EL (cell line): ENCODE data around the gene GARNL3.

ENCODE experiments used
- DNase-seq: peaks from one replicate; pipeline ENCODE4 v3.0.0-alpha.2; 2016

GARNL3 gene

DNA sequence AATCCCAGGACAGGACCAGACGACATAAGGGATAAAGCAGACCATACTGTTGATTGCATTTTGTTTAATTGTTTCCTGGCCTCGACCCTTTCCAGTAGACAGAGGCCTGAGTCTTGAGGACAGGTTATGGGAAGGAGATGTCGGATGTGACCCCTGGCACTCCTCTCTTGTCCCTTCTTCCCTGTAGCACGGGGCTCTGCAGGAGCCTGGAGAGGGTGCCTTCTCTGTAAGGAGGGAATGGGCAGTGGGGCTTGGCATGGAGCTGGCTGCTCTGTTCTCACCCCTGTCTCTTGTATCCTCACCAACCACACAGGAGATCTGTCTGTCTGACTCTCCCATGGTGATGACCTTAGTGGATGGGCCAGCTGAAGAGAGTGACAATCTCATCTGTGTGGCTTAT, 92.3 kb downstream of the GARNL3 start:
- no peak for DNase-seq

DNA sequence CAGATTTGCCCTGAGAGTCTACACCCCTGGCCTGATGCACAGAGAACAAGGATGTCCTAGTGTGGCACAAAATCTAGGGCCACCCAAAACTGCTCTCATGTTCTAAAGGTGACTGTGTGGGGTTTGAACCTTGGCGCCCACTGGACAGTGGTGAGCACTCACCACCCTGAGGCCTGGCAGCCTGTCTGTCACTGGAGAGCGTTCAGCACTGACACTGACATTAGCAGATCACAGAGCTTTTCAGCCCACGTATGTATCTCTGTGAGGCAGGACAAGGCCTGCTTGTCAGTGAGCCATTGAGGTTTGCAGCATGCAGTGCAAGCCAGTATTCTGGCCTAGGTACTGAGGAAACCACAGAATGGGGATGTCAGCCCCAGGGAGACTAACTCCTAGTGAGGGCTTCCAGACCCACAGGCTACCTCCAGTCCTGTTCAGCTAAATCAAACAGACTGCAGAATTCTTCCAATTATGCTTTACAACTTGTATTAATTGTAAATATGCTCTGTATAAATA, 93.5 kb downstream of the GARNL3 start:
- DNase-seq, result no peak

DNA sequence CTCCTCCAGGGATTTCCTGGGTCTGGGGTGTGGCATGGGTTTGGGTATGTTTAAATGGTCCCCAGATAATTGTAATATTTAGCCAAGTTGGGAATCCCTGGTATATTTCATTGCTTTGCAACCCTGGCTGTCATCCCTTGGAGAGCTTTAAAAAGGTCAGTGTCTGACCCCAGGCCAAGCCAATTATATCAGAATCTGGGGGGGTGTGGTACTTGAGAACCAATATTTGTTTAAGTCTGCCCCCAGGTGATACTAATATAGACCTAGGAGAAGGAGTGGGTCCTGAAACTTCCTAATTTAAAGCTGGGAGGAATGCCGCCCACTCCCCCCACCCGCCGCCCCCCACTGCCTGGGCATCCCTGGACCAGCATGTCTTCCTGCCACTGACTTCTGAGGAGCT, 94.2 kb downstream of the GARNL3 start:
- no peak for DNase-seq

DNA sequence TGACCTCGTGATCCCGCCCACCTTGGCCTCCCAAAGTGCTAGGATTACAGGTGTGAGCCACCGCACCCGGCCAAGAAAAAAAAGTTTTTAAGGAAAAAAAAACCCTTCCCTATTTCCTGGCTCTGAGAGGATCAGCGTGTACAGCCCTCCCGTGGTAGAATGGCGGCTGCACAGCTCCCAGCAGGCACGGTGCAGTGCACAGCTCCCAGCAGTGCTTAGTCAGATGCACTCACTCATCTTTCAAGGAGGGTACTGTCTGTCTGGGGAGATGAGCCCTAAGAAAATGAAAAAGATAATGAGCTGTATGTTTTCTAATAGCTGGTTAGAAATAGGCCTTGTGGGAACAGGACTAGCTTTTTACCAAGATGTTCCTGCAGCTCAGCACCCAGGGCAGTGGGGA, 95.7 kb downstream of the GARNL3 start:
- DNase-seq, result no peak

DNA sequence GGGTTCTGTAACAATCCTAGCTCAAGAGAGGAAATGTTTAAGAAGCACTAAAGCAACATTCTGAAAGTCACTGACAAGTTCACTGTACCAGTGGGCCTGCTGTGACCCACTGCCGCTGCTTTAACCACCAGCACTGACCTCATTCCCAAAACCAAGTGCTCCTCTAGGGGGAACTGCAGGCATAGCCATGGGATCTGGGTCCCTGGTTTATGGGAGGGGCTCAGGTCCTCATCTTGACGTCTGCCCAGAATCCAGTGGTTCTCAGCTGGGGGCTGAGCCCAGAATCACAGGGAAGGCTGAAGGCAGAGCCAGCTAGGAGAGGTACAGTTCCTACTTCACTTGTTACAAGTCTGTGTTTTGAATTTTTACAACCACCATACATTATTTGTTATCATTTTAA, 96.3 kb downstream of the GARNL3 start:
- peak; percentile 50 for DNase-seq

DNA sequence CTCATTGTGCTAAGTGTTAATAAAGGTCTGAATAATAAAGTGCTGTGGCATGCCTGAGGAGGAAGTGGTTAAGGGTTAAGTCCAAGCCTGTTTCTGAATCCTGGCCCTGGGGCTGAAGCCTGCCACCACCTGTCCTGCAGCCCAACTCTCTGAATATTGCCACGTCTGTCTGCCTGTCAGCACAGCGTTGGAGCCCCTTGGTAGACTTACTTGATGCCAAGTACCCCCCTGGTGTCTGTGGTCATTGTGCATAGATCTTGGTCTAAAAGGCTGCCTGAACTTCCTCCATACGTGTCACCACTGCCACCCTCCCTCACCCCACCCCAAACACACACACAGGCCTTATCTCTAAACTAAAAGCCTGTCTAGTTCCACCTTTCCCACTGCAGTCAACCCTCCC, 97.0 kb downstream of the GARNL3 start:
- no peak for DNase-seq

DNA sequence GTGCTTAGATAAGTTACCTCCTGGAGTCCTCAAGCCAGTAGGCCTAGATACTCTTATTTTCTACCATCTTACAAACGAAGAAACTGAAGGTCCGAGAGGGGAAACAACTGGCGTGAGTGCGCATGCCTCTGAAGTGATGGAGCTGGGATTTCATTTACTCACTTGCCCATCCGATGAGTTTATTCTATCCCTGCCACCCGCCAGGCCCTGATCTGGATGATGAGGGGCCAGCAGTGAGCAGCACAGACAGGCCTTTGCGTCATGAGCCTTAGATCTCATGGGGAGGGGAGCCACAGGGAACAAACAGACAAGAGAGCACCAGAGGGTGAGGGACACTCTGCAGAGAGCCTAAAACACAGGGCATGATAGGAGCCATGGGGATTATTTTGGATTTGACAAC, 98.3 kb downstream of the GARNL3 start:
- DNase-seq, result no peak

DNA sequence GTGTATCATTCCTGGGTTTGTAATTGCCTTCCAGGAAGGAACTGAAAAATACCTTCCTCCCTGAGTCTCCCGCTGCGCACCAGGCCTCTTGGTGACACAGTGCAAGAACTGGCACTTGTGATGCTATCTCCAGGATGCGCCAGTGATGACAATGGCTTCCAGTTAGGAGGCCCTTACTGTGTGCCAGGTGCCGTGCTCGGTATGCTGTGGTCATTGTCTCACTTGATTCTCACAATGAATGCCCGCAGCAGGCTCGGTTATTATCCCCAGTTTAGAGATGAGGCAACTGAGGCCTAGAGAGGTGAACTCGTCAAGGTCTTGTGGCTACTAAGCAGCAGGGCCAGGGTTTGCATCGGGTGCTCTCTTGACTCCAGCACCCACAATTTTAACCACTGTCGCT, 100.9 kb downstream of the GARNL3 start:
- no peak for DNase-seq

DNA sequence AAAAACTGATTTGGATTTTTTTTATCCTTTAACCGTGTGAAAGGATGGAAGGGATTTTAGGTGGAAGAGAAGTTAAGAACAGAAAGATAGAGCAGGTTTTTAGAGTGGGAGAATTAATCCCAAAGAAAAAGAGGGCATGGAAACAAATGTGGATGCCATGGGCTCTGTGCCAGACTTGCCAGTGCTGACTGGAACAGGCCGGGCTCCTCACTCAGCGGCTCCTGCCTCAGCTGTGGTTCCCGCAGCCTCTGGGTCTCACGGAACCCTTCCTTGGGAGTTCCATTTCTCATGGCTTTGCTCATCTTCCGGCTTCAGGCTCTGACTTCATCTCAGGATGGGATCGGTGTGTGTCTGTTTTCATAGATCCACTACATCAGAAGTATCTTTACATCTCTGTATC, 102.0 kb downstream of the GARNL3 start:
- no peak for DNase-seq

DNA sequence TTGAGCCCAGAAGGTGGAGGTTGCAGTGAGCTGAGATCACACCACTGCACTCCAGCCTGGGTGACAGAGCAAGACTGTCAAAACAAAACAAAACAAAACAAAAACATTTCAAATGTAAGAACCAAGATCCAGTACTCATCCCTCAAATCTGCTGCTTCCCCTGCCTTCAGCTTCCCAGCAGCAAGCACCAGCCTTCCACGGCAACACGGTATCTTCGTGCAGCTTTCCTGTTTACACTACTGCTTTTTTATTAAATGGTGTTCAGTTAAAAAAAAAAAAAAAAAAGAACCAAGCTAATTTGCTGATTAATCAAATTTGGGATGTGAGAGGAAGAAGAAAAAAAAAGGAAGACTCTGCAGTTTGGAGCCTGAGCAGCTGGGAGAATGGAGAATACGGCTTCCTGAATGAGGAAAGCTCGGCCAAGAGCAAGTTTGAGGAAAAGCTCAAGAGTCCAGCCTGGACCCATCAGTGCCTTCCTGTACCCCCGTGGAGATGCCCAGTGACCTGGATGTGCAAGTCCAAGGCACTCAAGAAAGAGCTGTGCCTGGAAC, 104.4 kb downstream of the GARNL3 start:
- no peak for DNase-seq

DNA sequence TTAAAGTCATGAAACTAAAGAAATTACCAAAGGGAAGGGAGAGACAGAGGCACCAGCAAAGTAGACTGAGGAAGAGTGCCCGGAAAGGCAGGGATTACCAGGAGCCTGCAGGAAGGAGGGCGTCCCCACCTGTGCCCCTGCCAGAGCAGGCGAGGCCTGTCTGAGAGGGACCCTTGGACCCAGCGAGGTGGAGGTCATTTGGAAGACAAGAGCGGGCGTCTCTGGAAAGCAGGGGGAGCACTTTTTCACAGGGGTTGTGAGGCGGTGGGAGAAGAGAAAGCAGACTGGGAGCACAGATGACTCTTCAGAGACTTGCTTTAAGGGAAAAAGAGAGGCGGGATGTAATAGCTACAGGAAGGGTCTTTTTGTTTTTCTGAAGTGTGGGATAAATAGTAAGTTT, 104.9 kb downstream of the GARNL3 start:
- no peak for DNase-seq

DNA sequence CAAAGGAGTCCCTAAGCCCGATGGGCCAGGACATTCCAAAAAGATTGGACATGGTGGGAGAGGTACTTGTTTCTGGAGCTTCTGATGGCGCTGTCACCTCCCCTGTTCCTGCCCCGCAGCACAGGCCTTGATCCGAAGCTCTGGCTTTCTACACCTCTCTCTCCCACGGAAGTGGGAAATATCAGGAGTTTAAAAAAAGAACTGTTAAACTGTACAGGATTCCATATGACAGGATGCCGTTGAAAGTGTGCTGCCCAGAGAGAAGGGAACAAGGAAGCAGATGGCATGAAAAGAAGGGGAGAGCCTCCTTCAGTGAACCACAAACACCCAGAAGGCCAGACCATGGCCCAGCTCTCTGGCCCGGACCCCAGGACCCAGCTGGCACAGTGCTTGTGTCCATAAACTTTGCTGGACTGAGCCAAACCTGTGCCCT, 105.6 kb downstream of the GARNL3 start:
- DNase-seq, result no peak

DNA sequence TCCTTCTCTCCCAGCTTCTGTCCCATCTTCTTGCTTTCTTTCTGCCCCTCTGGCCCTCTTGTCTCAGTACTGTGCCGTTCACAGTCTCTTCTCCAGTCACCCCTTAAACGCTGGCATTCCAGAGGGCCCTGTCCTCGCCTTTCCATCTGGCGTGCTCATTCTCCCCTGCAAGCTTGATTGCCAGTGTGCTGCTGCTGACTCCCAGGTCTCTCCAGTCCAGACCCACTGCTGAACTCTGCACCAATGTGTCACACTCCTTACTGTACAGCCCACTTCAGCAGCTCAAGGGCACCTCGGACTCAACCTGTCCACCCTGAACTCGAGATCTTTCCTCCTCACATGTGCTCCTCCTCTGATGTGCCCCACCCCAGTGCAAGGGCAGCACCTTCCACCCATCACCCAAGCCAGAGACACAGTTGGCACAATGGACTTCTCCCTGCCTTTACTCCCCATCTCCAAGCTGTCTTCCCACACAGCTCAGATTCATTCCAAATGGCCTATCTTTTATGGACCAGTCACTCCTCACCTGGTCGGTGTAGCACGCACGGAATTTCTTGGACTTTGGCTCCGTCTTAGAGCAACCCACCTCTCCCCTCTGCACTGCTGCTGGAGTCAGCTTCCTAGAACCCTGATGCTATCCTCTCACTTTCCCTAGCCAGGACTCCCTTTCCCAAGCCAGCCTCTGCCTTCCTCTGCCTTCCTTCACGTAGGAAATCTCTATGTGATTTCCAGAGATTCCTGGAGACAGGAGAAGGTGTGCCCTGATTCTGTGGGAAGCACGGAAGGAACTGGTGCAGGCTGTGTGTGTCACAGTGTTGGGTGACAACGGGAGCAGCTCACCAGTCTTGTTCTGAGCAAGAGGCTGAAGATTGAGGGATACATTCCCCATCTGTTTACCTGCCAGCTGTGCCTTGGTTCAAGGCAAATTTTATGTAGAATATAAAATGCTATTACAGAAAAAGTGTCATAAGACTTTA, 106.4 kb downstream of the GARNL3 start:
- DNase-seq, result no peak

DNA sequence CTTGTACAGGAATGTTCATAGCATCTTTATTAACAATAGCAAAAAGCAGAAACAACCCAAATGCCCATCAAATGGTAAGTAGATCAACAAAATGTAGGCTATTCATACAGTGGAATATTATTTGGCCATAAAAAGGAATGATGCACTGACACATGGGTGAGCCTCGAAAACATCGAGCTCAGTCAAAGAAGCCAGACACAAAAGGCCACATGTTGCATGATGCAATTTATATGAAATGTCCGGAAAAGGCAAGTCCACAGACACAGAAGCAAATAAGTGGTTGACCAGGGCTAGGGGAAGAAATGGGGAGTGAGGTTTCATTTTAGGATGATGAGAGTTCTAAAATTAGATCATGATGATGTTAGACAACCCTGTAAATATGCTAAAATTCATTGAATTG, 115.9 kb downstream of the GARNL3 start:
- no peak for DNase-seq

DNA sequence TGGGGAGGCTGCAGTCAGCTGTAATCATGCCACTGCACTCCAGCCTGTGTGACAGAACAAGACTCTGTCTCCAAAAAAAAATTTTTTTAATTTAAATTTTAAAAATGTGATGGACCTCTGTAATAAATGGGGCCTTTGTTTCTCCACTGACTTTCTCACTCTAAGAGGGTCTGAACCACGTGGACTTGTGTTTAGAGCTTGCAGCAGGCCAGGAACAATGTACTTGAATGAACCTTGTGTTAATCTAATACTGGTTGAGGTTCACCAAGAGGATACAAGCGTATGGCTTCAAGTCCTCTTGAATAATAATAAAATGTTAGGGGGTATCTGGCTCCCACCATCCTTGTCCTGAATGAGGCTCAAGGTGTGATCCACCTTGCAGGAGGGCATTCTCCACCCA, 118.0 kb downstream of the GARNL3 start:
- no peak for DNase-seq

DNA sequence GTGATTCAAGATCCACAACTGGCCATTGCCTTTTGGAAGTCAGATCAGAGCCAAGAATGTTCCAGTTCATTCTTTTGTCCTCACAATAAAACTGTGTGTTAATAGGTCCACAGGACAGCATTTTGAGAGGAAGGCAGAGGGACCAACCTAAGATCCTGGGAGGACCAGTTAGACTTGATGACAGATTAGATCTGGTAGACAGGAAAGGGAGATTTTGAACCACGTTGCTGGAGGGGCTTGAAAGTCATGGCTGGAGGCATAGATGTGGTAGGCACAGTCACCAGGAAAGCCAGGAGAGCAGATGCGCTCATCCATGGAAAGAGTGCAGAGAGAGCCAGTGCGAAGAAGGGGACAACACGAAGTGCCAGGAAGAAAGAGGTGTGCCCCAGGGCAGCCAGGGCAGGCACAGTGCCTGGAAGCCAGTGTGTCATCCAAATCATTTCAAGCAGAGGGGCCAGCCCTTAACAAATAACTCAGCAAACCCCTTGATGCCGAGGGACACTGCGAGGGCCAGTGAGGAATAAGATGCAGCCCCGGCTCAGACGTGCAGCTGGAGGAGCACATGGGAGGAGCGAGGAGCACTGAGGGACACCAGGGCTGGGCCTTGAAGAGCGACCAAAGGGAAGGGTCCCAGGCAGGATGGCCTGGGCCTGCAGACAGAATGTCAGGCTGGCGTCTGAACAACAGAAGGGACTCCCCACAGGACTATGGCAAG, 119.6 kb downstream of the GARNL3 start:
- DNase-seq, result no peak

DNA sequence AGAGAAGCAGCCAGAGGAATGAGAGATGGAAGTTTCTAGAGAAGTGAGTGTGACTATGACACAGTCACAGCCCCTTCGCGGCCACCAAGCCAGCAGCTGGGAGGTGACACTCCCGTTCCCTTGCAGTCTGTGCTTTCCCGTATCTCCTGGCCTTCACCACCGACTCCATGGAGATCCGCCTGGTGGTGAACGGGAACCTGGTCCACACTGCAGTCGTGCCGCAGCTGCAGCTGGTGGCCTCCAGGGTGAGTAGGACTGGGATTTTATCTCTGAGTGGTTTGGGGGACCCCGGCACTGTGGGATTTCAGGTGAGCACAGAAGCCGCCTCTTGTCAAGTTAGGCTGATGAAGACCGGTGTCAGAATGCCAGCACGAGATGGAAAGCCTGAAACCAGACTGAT, 120.3 kb downstream of the GARNL3 start:
- DNase-seq, result no peak

DNA sequence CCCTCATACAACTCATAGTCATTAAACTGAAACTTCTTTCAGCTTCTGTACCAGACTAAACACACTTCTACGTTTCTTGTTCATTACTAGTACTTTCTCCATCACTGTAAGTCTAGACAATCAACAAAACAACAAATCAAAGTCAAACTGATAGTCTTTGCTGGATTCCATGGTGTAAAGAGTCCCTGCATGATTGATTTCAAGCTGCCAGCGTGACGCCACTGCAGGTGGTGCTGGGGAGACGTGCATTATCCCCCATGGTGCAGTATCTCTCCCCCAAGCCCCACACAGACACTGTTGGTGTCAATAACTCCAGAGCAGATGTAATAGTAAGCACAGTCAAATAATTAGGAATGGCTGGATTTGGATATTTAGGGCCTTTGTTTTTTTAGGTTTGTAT, 121.7 kb downstream of the GARNL3 start:
- no peak for DNase-seq

DNA sequence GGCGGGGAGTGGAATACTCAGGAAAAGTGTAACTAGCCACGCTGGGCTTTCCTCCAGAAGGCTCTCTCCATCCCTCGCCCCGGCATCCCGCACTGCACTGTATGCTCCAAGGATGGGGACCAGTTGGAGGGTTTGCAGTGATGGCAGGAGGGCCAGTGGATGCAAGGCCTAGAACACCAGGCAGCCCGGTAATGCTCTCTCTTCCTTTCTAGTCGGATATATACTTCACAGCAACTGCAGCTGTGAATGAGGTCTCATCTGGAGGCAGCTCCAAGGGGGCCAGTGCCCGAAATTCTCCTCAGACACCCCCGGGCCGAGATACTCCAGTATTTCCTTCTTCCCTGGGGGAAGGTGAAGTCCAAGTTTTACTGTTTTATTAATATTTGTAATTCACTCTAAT, 122.4 kb downstream of the GARNL3 start:
- no peak for DNase-seq

DNA sequence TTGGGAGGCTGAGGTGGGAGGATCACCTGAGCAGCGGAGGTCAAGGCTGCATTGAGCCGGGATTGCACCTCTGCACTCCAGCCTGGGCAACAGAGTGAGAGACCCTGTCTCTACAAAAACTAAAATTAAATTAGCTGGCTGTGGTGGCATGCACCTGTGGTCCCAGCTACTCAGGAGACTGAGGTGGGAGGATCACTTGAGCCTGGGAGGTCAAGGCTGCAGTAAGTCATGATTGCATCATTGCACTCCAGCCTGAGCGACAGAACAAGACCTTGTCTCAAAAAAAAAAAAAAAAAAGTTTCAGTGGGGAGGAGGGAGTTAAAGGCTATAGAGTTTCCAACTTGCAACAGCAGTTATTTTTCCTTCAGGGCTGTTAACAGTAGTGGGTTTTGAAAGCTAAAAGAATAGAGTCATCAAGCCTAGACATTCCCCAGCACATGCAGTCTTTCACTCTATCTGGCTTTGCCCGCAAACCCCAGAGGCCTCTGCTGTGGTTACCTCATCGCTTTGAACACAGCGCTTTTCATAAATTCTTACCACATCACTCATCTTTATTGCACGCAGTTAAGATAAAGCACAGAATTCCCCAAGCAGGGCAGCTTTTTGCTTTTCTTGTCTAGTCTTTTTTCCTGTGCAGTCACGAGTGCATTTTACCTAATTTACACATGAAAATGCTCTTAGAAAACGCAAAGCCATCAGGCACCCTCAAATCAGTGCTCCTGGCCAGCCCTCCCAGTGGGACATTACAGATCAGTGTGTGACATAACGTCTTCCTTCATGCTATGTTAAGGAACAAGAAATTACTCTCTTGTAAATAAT, 123.7 kb downstream of the GARNL3 start:
- DNase-seq, result peak; percentile 98

DNA sequence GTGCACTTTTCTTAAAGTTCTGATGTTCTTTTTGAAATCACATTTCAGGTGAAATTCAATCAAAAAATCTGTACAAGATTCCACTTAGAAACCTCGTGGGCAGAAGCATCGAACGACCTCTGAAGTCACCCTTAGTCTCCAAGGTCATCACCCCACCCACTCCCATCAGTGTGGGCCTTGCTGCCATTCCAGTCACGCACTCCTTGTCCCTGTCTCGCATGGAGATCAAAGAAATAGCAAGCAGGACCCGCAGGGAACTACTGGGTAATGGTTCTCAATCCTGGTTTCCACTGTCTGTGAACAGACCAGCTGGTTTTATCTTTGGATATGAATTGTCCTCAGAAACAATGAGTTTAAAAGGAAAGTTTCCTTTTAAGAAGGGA, 124.3 kb downstream of the GARNL3 start:
- DNase-seq, result no peak

DNA sequence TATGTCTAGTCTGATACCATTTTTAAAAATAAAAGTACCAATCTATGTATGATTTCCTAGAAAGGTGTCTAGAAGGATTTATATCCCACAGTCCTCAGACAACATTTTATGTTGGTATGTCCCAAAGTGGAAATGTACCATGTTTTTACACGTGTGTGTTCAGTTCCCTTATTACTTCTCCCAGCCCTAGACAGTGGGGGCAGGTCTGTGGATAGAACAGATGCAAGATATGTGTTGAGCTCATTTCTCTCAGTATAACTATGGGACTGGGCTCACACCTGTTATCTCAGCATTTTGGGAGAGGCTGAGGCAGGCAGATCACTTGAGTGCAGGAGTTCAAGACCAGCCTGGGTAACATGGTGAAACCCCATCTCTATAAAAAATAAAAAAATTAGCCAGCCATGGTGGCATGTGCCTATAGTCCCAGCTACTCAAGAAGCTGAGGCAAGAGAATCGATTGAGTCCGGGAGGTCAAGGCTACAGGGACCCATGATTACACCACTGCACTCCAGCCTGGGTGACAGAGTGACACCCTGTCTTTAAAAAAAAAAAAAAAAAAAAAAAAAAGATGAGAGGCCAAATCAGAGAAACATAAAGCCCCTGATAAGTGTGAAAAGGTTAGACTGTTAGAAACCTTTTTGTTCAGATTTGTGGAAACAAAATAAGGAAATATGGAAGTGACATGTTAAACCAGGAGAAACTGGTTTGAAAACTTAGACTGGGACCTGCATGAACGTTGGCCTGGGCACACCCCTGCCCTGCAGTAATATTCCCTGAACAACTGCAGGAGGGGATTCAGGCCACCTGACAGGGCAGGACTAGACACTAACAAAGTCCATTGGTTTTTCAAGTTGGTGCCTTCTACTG, 125.0 kb downstream of the GARNL3 start:
- no peak for DNase-seq
